A172 (cell line): ENCODE measurements around the gene E2F4. TPM values are rescaled to one million over a fixed set of nuclear protein-coding genes. Genes with fewer than 3 reads are reported as not detected.

Experiments
- DNase-seq: peaks from one replicate; pipeline ENCODE4 v3.0.0-alpha.2; 2015; ENCODE audit warnings: low spot score
- total RNA-seq: library from RNA; depleted of rRNA; stranded (reverse); fragments of >200 nt; shearing (Covaris generic); gene quantifications from 2 replicates; pipeline ENCODE4 v1.2.3, GENCODE V29; 2014

E2F4 gene
- total RNA-seq, 1 experiment from 2014 or later = 115 TPM

DNA sequence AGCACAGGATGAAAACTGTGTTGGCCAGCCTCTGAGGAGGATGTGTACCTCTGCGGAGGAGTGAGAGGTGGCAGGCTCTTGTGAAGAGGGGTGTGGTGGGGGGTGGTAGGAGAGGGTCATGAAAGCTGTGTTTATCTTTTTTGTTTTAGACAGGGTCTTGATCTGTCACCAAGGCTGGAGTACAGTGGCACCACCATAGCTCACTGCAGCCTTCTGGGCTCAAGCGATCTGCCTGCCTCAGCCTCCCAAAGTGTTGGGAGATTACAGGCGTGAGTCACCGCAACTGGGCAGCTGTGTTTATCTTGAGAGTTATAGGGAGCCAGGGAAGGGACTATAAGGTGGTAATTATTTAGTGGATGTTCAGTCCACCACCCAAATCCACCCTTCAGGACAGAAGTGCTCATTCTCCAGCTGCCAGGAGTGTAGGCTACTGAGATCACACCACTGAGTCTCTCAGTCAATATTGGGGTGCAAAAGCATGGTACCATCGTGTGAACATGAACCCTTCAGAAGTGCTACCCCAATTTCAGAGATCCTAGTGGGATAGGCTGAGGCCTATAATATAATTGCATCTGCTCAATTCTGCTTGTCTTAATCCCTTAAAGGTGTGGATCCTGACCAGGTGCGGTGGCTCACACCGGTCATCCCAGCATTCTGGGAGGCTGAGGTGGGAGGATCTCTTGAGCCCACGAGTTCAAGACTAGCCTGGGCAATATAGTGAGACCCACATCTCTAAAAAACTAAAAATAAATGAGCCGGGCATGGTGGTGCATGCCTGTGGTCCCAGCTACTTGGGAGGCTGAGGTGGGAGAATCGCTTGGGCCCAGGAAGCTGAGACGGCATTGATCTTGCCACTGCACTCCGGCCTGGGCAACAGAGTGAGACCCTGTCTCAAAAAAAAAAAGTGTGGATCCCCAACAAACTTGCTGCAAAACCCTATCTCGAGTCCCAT lies 1.2 kb upstream of the E2F4 start:
- DNase-seq = no peak

- DNase-seq = no peak
These were observed 452 bp upstream of the E2F4 start for GRCh38 chr16:67191411-67191994.

GRCh38 chr16:67192781-67193361 lies 916 bp downstream of the E2F4 start:
- no peak for DNase-seq

DNA sequence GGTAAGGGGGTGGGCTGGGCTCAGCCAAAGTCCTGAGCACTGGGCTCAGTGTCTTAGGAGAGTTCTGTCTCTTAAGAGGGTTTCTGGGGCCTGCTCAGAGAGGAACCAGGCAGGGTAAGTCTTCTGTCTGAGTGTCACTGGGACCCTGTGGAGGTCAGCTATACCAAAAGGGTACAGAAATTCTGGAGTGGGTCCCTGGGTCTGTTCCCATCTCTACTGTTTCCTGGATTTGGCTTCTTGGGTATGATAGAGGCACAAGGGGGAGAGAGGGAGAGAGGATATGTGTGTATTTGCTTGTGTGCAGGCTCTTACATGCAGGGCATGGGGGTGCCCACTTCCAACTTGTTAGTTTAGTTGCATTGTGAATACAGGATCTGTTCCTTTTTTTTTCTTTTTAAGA lies 1.6 kb downstream of the E2F4 start:
- DNase-seq = no peak

- DNase-seq = no peak
These were observed 2.3 kb downstream of the E2F4 start for GRCh38 chr16:67194260-67194659.

DNA sequence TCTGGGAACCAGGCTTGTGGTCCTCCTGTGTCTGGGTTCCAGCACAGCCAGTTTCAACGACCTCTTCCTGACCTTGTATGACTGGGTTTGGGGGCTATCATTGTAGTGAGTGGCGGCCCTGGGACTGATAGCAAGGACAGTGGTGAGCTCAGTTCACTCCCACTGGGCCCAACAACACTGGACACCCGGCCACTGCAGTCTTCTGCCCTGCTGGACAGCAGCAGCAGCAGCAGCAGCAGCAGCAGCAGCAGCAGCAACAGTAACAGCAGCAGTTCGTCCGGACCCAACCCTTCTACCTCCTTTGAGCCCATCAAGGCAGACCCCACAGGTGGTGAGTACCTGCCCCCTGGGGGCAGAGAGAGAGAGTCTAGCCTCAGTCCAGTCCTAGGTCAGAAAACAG lies 3.7 kb downstream of the E2F4 start:
- no peak for DNase-seq

- DNase-seq = no peak
These were observed 4.9 kb downstream of the E2F4 start for GRCh38 chr16:67196881-67197280.

GRCh38 chr16:67197704-67198103 lies 5.7 kb downstream of the E2F4 start:
- DNase-seq = no peak

GRCh38 chr16:67198238-67198734 lies 6.3 kb downstream of the E2F4 start:
- DNase-seq = peak; percentile 35

DNA sequence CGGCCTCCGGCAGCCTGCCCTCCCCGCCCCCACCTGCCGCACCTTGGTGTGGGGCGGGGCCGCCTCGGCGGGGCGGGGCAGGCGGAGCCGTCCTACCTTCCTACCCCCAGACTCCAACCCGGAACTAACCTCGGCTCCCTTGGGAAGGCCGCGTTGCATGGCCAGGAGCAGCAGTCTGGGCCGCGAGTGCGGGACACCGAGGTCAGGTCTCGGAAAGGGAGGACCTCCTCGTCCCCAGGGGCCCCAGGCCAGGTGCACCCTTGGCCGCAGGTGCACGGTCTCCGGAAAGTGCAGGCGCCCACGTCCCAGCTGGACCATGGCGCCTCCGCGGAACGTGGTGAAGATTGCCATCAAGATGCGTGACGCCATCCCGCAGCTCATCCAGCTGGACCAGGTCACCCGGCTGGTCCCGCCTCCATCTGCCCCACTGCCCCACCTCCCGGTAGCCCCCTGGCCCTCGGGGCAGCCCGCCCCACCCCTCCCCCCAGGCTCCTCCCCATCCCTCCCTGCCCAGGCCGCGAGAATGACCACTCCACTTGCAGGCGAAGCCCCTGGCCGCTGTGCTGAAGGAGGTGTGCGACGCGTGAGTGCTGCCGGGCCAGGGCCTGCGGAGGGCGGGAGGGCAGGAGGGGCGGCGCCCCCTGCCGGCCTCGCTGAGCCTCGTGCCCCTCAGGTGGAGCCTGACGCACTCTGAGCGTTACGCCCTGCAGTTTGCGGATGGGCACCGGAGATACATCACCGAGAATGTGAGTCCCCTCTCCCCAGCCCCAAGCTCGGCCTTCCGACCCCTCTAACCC lies 7.3 kb downstream of the E2F4 start, which contains the start of gene ELMO3:
ELMO3 (plus strand) TSS at position 121 of the 797 bp plus-strand sequence; CDS start at position 317, 196 bp downstream.
- DNase-seq = no peak

GRCh38 chr16:67199808-67200198 lies 7.8 kb downstream of the E2F4 start:
- no peak for DNase-seq

GRCh38 chr16:67200491-67200890 lies 8.5 kb downstream of the E2F4 start:
- DNase-seq = no peak

DNA sequence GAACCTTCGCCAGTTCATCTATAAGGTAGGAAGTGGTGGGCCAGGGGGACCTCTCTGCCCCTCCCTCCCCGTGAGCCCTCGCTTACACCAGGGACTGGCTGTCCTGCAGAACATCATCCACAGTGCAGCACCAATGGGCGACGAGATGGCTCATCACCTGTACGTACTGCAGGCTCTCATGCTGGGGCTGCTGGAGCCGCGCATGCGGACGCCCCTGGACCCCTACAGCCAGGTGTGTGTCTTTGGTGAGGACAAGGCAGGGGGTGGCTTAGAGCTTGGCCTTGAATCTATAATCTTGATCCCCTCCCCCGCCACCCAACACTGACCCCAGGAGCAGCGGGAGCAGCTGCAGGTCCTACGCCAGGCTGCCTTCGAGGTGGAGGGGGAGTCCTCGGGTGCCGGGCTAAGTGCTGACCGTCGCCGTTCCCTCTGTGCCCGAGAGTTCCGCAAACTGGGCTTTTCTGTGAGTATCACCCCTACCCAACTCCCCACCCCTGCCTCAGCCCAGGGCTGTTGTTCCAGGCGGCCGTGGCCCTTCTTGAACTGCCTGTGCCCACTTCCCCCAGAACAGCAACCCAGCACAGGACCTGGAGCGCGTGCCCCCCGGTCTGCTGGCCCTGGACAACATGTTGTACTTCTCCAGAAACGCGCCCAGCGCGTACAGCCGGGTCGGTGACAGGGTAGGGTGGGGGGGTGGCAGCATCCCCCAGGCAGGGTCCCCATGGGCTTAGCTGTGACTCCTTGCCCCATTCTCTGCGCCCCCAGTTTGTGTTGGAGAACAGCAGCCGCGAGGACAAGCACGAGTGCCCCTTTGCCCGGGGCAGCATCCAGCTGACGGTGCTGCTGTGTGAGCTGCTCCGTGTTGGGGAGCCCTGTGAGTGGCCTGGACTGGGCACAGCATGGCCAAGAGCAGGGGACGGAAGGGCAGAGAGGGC lies 9.7 kb downstream of the E2F4 start:
- DNase-seq = no peak

GRCh38 chr16:67202426-67202825 lies 10.5 kb downstream of the E2F4 start:
- DNase-seq = no peak

GRCh38 chr16:67202956-67203493 lies 11.1 kb downstream of the E2F4 start:
- no peak for DNase-seq

- no peak for DNase-seq
These were observed 12.1 kb downstream of the E2F4 start for GRCh38 chr16:67204076-67204475.

DNA sequence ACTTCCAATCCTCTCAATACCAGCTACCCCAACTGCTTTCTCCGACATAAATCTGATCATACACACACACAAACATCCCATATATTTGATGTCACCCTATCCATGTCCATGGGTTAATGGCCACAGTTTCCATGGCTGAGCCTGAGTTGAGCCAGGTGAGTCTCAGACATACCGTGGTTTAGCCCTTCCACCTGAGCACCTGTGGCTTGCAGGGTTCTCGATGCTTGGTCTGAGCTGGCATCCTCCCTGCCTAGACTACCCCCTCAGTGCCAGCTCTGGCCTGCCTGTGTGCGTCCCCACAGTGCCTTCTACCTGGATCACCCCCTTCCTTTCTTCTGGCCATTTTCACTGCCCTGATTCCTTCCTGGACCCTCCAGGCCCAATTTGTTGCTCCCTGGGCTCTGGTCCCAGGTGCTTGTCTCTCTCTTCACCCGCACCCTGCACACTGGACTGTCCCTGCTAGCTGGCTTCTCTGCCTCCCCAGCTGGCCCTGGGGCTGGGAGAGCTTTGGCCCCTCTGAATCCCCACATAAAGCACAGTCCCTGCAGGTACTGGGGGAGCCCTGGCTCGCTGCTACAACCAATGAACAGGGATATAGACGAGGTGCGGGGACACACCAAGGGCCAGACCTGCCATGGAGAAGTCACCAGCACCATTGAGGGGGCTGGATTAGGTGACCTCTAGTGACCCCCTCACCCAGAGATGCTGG lies 14.3 kb downstream of the E2F4 start:
- no peak for DNase-seq

GRCh38 chr16:67206838-67207248 lies 14.9 kb downstream of the E2F4 start:
- DNase-seq = peak; percentile 46

DNA sequence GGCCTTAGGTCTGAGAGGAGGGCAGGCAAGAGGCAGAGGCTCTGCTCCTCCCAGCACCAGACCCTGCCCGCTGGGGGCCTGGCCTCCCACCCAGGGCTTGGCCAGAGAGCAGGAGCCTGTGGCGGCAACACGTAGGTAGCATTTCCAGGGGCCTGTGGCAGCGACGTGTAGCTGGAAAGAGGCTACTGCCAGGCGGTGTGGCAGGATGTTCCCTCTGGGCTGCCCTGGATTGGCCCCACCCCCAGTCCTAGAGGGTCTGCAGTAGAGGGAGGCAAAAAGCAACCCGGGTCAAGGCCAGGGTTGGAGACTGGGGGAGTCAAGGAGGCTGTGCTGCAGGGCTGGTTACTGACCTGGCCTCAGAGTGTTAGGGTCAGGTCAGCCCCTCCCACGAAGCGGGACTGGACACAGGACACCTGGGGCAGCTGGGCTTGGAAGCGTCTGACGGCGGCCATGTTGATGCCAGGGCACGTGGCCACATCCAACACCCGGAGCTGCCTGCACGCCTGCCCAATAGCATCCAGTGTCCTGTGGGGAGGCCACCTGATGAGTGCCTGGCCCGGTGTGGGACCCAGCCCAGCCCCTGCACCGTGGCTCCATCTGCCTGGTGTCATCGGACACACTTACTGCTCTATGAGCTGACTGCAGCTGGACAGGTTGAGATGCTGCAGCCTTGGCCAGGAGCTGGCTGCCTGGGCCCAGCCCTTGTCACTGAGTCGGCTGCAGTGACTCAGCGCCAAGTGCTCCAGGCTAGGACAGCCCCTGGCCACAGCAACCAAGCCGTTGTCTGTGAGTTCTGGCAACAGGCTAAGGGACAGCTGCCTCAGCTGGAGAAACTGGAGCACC lies 15.5 kb downstream of the E2F4 start:
- peak; percentile 77 for DNase-seq
